ENCODE data around the gene NUP107. TPM values are rescaled to one million over a fixed set of nuclear protein-coding genes. Genes with fewer than 3 reads are reported as not detected.

Gene NUP107
- total RNA-seq, 1 donor from 2014 or later = 18.7 TPM

GRCh38 chr12:68765696-68766095 is 78.9 kb downstream of the NUP107 start:
- H3K9me3 ChIP-seq (replicated peaks) = no peaks in the 10 kb centered on the region
- intact Hi-C loops (cut with micrococcal nuclease) = no loop called here
- no peaks in the 10 kb centered on the region for H3K4me1 ChIP-seq
- no peak for DNase-seq
- no peaks in the 10 kb centered on the region for H3K27me3 ChIP-seq (ENCODE audit: low read depth)
- no peak overlapping the region for H3K27ac ChIP-seq (replicated peaks)
- H3K4me3 ChIP-seq = no peak overlapping the region
- H3K36me3 ChIP-seq = peaks cover 44% of the 10 kb centered on the region
- no peak for TF ChIP-seq CTCF (IDR thresholded peaks at IDR 0.05; ENCODE audit: borderline replicate concordance)

- intact Hi-C loops (cut with micrococcal nuclease) = no loop called here
- Histone ChIP-seq H3K4me3 (no peak overlapping the region), H3K27me3 (ENCODE audit: low read depth) (no peaks in the 10 kb centered on the region), H3K4me1 (no peaks in the 10 kb centered on the region), H3K27ac (replicated peaks) (no peak overlapping the region), H3K36me3 (peaks cover 36% of the 10 kb centered on the region), H3K9me3 (replicated peaks) (no peaks in the 10 kb centered on the region)
- no peak for DNase-seq
- no peak for TF ChIP-seq CTCF (IDR thresholded peaks at IDR 0.05; ENCODE audit: borderline replicate concordance)
Measured at GRCh38 chr12:68766646-68767045, 79.9 kb downstream of the NUP107 start.

- H3K4me1 ChIP-seq = no peaks in the 10 kb centered on the region
- no peak overlapping the region for H3K4me3 ChIP-seq
- H3K36me3 ChIP-seq = peaks cover 31% of the 10 kb centered on the region
- no peaks in the 10 kb centered on the region for H3K9me3 ChIP-seq (replicated peaks)
- H3K27ac ChIP-seq (replicated peaks) = no peak overlapping the region
- intact Hi-C loops (cut with micrococcal nuclease) = no loop called here
- no peak for TF ChIP-seq CTCF (IDR thresholded peaks at IDR 0.05; ENCODE audit: borderline replicate concordance)
- no peak for DNase-seq
- no peaks in the 10 kb centered on the region for H3K27me3 ChIP-seq (ENCODE audit: low read depth)
Measured at GRCh38 chr12:68767191-68767590, 80.4 kb downstream of the NUP107 start.

GRCh38 chr12:68768431-68768939 is 81.7 kb downstream of the NUP107 start:
- no peaks in the 10 kb centered on the region for H3K4me1 ChIP-seq
- peaks cover 24% of the 10 kb centered on the region for H3K36me3 ChIP-seq
- H3K4me3 ChIP-seq = no peak overlapping the region
- intact Hi-C loops (cut with micrococcal nuclease) = no loop called here
- H3K27me3 ChIP-seq (ENCODE audit: low read depth) = no peaks in the 10 kb centered on the region
- no peak overlapping the region for H3K27ac ChIP-seq (replicated peaks)
- TF ChIP-seq CTCF (IDR thresholded peaks at IDR 0.05; ENCODE audit: borderline replicate concordance) = no peak
- no peak for DNase-seq
- no peaks in the 10 kb centered on the region for H3K9me3 ChIP-seq (replicated peaks)

GRCh38 chr12:68769941-68770340 is 83.2 kb downstream of the NUP107 start:
- H3K27me3 ChIP-seq (ENCODE audit: low read depth) = no peaks in the 10 kb centered on the region
- H3K36me3 ChIP-seq = peaks cover 9% of the 10 kb centered on the region
- TF ChIP-seq CTCF (IDR thresholded peaks at IDR 0.05; ENCODE audit: borderline replicate concordance) = no peak
- H3K9me3 ChIP-seq (replicated peaks) = no peaks in the 10 kb centered on the region
- intact Hi-C loops (cut with micrococcal nuclease) = no loop called here
- no peaks in the 10 kb centered on the region for H3K4me1 ChIP-seq
- no peak for DNase-seq
- no peak overlapping the region for H3K27ac ChIP-seq (replicated peaks)
- no peak overlapping the region for H3K4me3 ChIP-seq

Measured in left ventricle myocardium inferior (tissue), 1 donor.